HL-60 (cell line): ENCODE data around the gene PES1.

Experiments used
- CTCF ChIP-seq: IDR thresholded peaks from one replicate; pipeline ENCODE4 v1.5.1; 2011; ENCODE audit warnings: low read length, control low read depth, inconsistent platforms; ENCODE audit not compliant: insufficient read depth
- POLR2AphosphoS5 ChIP-seq: IDR thresholded peaks from 2 replicates; pipeline ENCODE4 v1.6.1; 2012; ENCODE audit warnings: low read depth
- TF ChIP-seq, protein P1 (sequence below): IDR thresholded peaks from 2 replicates; pipeline ENCODE4 v1.6.1; 2012; ENCODE audit warnings: low read depth; ENCODE audit not compliant: insufficient replicate concordance

DNA sequence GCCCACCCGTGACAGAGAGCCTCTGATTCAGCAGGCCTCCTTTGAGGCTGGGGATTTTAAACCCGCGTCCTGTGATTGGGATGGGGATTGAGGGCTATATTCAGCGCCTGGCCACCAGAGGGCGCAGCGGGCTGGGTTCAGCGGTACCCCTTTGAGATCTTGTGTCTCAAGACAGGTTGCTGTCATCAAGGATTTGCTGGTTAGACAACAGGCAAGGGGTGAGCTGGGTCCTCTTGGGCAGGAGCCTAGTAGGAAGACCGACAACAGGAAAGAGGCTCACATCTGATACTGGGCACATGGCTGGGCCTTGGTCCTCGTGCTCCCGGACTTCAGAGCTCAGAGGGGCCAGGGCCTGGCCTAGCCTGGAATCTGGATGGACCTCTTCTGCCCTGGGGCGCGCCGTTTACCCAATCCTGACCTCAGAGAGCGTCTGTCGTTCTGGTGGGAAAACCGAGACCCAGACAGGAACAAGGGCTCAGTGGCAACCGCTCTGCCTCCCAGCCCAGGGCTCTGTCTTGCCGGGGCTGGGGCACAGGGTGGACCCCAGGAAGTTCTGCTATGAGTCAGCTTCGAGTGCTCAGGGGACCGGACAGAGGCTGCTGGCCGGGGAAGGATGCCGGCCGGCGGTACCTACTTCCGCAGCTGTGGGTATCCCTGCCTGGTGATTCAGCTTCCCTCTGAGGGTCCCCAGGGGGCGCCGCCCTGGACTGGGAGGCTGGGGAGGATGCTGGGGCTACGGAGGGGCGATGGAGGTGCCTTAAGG, 42.9 kb upstream of the PES1 start:
- TF ChIP-seq CTCF: peak; percentile 87
- TF ChIP-seq, protein P1, sequence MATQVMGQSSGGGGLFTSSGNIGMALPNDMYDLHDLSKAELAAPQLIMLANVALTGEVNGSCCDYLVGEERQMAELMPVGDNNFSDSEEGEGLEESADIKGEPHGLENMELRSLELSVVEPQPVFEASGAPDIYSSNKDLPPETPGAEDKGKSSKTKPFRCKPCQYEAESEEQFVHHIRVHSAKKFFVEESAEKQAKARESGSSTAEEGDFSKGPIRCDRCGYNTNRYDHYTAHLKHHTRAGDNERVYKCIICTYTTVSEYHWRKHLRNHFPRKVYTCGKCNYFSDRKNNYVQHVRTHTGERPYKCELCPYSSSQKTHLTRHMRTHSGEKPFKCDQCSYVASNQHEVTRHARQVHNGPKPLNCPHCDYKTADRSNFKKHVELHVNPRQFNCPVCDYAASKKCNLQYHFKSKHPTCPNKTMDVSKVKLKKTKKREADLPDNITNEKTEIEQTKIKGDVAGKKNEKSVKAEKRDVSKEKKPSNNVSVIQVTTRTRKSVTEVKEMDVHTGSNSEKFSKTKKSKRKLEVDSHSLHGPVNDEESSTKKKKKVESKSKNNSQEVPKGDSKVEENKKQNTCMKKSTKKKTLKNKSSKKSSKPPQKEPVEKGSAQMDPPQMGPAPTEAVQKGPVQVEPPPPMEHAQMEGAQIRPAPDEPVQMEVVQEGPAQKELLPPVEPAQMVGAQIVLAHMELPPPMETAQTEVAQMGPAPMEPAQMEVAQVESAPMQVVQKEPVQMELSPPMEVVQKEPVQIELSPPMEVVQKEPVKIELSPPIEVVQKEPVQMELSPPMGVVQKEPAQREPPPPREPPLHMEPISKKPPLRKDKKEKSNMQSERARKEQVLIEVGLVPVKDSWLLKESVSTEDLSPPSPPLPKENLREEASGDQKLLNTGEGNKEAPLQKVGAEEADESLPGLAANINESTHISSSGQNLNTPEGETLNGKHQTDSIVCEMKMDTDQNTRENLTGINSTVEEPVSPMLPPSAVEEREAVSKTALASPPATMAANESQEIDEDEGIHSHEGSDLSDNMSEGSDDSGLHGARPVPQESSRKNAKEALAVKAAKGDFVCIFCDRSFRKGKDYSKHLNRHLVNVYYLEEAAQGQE: no peak
- no peak for TF ChIP-seq POLR2AphosphoS5
